CD1c-positive myeloid dendritic cell (primary cell): ENCODE measurements around the gene OSGIN1.

Experiments
- DNase-seq: peaks from one replicate; pipeline ENCODE4 v3.0.0-alpha.2; 2016; ENCODE audit errors: extremely low spot score

OSGIN1 gene

DNA sequence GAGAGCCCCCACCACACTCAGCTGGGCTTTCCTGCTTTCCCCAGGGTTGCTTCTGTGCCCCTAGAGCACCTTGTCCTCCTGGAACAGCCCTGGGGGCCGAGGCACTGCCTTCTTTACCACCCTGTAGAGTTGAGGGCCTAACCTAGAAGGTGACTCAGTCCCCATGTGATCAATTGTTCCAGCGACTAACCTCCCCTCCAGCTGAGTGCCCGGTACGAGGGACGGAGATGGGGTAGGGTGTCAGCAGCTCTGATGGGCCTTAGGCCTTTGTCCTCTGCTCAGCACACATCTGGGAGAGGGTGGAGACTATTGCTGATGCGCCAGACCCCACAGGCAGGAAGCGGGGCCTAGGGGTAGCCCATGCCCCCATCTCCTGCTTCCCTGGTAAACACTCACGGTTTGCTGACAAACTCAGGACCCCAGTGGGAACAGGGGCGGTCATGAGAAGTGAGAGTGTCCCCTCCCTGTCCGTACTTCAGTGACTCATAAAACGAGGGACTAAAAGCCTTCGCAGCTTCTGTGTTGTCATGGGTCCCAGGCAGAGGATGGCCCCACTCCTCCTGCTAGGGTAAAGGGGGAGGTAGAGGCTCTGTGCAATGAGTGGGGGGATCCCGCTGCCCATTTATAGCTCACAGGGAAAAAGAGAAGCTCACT is 48.1 kb downstream of the OSGIN1 start:
- DNase-seq = no peak

DNA sequence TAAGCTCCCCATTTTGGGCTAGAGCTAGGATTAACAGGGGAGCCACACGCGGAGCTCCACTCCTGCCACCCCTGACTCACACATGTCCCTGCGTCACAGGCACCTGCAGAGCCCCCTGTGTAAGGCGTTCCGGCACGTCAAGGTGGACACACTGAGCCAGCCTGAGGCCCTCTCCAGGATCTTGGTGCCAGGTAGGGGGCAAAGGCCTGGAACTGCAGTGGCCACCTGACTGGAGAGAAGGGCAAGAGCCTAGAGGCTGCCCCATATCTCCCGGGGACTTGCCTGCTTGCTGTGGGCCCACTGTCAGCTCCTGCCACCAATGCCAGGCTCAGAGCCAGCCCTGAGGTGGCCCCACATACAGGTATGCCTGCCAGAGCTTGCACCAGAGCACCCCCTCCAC is 48.7 kb downstream of the OSGIN1 start:
- DNase-seq = no peak

DNA sequence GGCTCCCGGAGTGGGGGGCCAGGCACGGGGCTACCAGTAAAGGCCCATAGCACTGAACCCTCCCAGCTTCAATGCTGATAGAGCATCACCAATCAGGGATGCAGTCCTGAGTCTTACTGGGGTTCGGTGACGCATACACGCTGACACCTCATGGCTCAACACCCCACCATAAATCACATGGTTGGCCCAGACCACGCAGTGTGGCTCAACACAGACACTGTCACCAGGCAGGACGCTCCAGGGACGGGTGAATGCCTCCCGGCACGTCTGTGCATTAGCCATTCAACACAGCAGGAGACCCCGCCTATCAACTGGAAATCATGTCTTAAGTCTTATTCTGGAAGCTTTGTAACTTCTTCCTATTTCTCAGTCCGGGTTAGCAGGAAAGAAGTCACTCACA is 50.0 kb downstream of the OSGIN1 start:
- DNase-seq = no peak

DNA sequence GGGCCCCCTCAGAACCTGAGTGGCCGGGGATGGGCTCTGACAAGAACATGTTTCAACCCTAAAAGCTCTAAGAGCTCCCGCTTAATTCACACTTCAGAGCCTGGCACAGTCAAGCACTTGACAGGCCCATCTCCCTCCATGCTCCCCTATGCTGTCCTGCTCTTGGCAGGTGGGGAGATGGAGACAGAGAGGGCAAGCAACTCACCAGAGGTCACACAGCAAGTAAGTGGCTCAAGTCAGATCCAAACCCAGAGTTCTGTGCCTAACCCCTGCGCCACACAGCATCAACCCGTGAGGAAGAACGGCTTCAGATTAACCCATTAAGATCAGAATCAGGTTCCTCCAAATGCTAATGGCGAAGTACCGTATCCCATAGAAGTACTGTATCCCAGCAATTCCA is 51.4 kb downstream of the OSGIN1 start:
- no peak for DNase-seq

DNA sequence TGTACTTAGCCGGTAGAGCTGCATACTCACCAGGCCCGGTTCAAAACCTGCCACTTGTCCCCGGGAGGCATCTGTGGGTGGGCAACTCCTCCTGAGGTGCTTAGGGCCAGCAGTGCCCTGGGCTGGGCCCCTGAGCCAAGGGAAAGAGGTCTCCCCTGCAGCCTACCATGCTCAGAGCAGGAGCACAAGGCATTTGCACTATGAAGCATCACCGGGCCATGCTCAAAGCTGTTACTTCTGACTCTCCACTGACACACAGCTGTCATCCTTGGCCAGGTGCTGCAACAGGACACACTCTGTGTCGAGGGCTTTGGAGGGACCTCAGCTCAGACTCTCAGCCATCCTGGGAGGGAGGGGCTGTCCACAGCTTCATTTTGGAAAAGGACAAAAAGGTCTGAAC is 52.4 kb downstream of the OSGIN1 start:
- no peak for DNase-seq

DNA sequence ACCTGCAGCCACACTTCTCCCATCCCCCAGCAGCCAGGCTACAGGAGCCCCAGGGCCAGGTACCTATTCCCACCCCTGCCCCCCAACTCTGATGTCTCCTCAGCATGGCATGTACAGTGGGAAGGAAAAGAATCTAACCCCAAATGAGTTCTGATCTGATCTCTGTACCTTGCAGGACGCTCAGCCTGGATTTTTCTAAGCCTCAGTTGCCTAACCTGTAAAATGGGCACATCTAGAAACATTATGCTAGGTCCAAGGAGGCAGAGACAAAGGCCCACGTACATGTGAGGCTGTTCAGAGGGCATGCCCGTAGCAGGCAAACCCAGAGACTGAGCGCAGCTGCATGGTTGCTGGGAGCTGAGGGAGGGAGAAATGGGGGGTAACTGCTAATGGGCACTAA is 54.5 kb downstream of the OSGIN1 start:
- no peak for DNase-seq

DNA sequence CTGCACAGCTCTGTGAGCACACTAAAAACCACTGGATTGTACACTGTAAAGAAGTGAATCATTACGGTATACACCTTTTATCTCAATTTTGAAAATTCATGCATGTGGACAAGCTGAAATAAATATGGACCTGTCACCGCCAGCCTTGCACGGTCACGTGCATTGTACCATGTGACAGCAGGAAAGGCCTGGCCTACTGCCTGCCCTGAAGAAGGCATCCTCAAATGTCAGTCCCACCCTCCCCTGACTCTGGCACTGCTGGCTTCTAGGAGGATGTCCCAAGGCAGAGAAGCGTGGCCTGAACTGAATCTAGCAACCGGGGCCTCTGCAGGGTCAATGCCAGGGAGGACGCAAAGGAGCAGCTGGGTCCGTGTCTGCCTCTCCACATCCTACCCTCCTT is 54.9 kb downstream of the OSGIN1 start:
- no peak for DNase-seq

DNA sequence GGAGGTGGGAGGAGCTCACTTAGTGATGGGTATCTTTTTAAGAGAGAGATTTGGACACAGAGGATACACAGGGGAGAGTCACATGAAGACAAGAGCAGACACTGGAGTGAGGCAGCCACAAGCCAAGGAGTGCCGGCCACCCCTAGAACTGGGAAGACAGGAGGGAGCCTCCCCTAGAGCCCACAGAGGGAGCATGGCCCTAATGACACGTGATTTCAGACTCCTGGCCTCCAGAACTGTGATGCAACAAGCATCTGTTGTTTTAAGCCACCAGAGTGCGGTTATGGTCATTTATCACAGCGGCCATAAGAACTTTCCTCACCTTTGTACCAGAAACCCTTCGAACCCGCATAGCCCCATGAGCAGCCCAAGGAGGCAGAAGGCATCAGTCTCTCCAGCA is 56.2 kb downstream of the OSGIN1 start:
- DNase-seq = no peak

DNA sequence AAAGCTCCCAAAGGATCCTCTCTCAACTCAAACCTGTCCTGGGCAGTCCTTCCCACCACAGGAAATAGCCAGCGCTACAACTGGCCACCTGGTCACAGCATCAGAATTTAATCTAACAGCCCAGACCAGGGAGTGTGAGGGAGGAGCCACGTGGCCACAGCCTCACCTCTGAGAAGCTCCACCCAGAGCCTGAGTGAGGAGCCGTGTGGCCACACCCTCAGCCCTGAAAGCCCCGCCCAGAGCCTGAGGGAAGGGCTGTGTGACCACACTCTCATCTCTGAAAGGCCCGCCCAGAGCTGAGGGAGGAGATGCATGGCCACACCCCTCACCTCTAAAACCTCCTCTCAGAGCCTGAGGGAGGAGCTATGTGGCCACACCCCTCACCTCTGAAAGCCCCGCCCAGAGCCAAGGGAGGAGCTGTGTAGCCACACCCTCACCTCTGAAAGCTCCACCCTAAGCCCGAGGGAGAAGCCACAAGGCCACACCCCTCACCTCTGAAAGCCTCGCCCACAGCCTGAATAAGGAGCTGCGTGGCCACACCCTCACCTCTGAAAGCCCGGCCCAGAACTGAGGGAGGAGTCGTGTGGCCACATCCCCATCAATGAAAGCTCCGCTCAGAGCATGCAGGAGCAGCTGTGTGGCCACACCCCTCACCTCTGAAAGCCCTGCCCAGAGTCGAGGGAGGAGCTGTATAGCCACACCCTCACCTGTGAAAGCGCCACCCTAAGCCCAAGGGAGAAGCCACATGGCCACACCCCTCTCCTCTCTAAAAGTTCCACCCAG is 60.9 kb downstream of the OSGIN1 start:
- peak; percentile 75 for DNase-seq

DNA sequence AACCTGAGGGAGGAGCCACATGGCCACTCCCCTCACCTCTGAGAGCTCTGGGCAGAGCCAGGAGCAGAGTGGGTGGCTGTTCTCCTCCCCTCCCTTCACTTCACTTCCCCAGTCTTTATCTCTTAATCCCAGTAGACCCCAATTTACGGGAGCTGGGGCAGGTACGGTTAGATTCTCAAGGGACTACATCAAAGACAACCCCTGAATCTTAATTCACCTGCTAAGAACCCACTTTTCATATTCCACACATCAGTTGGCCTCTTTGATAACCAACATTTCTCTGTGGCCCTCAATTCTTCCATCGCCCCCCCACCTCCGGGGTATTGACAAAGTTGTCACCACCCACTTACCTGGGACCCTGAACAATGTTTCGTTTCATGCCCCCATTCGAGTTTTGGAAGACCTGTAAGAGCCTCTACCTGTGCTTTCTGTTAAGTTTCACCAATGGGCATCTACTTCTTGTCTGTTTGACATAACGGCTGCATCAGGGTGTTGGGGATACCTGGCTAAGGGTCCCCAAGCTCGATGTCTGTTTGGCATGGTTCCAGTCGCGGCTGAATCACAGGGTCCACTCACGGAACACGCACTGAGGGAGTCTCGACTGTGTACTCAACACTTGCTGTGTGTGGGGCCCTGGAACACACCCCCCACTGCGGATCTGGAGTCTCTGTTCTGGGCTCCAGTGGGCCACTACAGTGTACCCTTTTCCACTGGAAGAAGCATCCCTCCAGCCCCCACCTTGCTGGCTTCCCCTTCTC is 61.7 kb downstream of the OSGIN1 start:
- DNase-seq = no peak

DNA sequence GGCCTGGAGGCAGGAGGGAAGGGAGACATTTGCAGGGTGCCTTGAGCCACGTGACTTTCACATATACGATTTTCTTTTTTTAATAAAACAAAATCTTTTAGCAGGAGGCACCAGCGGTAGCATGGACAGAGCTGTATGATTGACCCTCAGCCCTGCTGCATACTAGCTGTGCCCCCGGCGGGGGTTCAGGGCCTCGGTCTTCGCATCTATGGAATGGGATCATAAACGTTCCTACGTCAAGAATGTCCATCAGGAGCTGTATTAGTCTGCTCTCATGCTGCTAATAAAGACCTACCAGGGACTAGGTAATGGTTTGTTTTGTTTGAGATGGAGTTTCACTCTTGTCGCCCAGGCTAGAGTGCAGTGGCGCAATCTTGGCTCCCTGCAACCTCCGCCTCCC is 62.4 kb downstream of the OSGIN1 start:
- no peak for DNase-seq
